ENCODE results near the gene ANKRD52.

DNA sequence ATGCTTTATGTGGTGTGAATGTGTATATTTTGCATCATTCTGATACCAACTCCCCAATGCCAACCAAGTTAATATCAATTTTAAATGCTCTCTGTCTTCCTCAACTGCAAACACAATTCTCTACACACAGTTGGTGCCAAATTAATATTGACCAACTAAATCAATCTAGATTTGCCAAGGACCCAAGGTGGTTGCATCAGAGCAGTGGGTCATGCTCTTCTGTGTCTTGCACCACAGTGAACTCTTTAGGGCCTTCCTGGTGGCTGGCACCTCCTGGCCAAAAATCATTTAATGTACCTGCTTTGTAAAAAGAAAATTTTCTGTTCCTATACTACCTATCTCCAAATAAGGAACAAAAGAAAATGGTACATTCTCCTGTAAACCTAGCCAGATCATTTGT is 22.7 kb upstream of the ANKRD52 start:
- TF ChIP-seq, protein P1, sequence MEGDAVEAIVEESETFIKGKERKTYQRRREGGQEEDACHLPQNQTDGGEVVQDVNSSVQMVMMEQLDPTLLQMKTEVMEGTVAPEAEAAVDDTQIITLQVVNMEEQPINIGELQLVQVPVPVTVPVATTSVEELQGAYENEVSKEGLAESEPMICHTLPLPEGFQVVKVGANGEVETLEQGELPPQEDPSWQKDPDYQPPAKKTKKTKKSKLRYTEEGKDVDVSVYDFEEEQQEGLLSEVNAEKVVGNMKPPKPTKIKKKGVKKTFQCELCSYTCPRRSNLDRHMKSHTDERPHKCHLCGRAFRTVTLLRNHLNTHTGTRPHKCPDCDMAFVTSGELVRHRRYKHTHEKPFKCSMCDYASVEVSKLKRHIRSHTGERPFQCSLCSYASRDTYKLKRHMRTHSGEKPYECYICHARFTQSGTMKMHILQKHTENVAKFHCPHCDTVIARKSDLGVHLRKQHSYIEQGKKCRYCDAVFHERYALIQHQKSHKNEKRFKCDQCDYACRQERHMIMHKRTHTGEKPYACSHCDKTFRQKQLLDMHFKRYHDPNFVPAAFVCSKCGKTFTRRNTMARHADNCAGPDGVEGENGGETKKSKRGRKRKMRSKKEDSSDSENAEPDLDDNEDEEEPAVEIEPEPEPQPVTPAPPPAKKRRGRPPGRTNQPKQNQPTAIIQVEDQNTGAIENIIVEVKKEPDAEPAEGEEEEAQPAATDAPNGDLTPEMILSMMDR (optimal IDR thresholded peaks at IDR 0.05 in 1 of 3, IDR thresholded peaks at IDR 0.05 in 1 of 3, conservative IDR thresholded peaks at IDR 0.05 in 1 of 3; ENCODE audit: extremely low read depth in 1 of 3, insufficient read depth in 2 of 3, low read length in 3 of 3) = no peak
- no peak for TF ChIP-seq EZH2 (IDR thresholded peaks at IDR 0.05; ENCODE audit: low read length)
